ENCODE results near the gene TGFB1I1.

Gene TGFB1I1

DNA sequence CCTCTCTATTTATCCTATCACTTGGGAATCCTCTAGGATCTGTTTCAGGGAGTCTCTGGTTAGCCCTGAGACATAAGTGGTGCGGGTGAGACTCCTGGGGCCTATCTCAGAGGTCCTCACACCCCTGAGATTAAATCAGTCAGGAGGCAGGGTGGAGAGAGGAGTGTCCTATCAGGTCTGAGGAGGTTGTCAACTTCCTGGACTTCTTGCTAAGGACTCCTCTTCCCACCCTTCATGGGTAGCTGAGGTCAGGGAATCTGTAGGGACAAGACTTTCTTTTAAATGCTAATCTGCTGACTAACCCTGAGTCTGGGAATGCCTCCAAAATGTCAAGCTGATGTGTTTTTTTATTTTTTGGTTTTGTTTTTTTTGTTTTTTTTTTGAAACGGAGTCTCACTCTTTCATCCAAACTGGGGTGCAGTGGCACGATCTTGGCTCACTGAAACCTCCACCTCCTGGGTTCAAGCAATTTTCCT is 19.3 kb upstream of the TGFB1I1 start:
- no peak for DNase-seq (ENCODE audit: low spot score)

DNA sequence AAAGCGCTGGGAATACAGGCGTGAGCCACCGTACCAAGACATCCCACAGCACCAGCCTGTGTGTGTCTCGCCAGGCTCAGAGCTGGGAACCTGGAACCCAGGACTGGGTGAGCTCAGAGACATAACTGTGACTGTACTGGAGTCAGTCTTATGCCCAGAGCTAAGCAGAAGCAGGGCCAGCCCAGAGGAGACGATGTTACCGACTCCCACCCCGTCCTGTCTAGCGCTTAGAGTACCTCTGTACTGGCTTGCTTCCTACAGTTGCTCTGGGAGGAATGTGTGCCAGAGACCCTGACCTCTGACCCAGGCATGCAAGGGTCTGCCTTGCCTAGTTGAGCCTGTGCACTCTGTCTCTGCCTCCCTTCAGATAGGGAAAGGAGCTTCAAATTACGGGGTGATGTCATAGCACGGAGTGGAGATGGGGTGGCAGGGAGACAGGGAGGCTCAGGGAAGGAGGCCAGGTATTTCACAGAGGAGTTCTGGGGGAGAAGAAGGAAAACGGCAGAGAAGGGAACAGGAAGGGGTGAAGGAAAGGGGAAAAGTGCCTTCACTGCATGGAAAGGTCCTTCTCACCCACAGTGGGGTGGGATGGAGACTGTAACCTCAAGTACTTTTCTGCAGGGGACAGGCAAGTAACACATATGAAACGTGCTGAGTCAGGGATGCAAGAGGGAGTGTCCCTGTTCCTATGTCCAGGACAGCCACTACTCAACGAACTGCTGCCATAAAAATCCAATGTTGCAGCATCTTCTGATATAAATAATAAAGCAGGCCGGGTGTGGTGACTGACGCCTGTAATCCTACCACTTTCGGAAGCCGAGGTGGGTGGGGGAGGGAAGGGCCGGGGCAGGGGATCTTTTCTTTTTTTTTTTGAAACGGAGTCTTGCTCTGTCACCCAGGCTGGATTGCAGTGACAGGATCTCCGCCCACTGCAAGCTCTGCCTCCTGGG is 18.4 kb upstream of the TGFB1I1 start:
- DNase-seq (ENCODE audit: low spot score), result no peak

DNA sequence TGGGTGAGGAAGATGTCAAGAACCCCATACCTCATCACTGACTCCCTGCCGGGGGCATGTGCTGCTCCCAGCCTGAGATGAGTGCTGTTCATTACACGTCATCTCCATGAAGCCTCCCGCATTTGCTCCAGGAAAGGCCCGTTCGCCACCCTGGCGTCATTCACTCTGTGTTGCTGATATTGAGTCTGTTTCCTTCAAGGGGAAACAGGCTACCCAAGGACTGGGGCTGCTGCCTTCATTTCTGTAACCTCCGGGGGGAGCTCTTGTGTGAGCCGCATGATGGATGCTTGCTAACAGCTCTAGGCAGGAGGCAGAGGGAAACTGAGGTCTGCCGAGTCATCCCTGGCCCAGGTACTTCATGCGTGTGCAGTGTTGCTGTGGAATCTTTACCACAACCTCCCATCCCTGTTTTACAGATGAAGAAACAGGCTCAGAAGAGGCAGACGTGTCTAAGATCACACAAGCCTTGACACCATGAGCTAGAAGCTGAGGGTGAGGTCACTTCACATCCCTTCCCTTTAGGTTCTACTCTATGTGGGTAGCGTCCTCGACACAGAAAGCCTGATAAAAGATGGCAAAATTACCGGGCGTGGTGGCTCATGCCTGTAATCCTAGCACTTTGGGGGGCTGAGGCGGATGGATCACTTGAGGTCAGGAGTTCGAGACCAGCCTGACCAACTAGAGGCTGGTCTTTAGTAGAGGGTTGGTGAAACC is 16.2 kb upstream of the TGFB1I1 start:
- peak; percentile 5 for DNase-seq (ENCODE audit: low spot score)

DNA sequence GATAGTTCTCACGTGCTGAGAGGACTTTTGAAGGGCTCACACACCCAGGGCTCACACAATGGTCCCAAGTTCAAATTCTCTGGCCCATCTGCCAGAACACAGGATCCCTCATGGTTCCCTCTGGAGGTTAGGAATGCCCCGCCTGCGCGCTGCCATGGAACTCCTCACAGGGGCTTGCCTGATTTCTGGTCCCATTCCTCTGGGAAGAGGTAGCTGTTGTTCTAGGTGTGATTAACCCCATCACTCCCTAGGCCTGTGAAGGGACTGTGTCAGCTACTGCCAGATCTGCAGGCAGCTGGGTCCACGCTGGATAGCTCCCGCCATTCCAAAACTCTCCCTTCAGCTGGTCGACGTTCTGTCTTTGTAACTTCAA is 15.0 kb upstream of the TGFB1I1 start:
- DNase-seq (ENCODE audit: low spot score), result no peak

DNA sequence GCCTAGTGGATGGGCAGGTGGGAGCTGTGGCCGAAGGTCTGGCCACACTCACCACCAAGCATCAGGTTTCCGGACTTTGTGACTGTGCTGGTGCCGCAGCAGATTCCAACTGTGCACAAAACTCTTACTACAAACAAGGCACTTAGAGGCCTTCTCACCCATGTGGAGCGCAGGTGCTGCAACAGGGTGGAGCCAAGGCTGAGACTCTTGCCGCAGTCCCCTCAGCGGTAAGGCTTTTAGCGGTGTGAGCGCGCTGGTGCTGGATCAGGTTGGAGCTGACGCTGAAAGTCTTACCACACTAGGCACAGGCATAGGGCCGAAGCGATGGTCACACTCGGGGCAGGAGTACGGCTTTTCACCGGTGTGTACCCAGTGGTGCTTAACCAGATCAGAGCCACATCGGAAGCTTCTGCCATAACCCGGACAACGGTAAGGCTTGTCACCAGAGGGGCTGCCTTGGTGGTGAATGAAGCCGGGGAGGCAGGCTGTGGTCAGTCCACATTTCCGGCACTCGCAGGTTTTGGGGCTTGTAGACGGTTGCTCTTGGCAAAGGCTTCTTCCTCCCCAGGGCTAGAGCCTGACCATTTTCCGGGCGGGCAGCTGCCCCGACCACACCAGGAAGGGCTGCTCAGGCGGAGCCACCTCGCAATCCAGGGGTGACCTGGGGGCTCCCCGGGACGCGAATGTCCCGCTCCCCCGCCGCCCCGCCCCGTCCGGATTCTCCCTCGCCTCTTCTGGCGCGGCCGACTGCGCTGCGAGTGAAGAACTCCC is 13.7 kb upstream of the TGFB1I1 start:
- DNase-seq (ENCODE audit: low spot score), result peak; percentile 49

DNA sequence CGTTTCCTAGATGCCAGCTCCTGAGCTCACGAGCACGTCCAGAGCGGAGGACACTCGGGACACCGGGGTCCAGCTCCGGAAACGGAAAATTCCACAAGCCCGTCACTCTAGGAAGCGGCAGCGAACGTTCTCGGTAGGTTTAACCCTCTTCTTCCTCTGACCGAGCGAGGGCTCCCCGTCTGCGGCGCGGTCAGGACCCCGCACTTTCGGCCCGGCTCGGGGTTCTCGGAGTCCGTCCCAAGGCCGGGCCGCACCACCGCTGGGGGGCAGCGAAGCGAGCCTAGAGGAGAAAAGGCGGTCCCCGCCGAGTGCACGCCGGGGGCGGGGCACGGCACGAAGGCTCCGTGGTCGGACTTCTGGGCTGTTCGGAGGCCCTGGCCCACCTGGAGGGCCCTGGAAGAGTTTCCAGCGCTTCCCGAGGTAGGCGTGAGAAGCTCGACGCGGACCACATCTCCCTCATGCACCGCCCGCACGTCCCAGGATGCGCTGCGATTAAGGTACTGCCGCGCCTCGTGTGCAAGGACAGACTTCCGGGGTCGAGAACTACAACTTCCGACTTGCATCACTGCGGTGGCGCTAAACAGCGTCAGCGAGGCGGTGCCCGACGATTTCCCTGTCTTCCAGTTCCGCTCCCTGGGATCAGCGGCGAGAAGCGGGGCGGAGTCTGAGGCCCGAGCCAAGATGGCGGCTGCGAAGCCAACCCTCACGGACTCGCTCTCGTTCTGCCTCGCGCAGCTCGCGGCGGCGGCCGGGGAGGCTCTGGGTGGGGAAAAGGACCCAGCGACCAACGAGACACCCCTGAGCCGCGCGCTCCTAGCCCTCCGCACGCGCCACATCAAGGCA is 12.9 kb upstream of the TGFB1I1 start, which contains the start of gene ARMC5:
ARMC5 (plus strand) TSS at position 658 of the 843 bp plus-strand sequence; CDS start at position 682, 24 bp downstream.
- DNase-seq (ENCODE audit: low spot score), result peak; percentile 93

- peak; percentile 98 for DNase-seq (ENCODE audit: low spot score)
Observed at GRCh38 chr16:31459687-31460581, 12.0 kb upstream of the TGFB1I1 start.

GRCh38 chr16:31460582-31461002 is 11.4 kb upstream of the TGFB1I1 start:
- no peak for DNase-seq (ENCODE audit: low spot score)

GRCh38 chr16:31461201-31461920 is 10.6 kb upstream of the TGFB1I1 start:
- DNase-seq (ENCODE audit: low spot score), result no peak

DNA sequence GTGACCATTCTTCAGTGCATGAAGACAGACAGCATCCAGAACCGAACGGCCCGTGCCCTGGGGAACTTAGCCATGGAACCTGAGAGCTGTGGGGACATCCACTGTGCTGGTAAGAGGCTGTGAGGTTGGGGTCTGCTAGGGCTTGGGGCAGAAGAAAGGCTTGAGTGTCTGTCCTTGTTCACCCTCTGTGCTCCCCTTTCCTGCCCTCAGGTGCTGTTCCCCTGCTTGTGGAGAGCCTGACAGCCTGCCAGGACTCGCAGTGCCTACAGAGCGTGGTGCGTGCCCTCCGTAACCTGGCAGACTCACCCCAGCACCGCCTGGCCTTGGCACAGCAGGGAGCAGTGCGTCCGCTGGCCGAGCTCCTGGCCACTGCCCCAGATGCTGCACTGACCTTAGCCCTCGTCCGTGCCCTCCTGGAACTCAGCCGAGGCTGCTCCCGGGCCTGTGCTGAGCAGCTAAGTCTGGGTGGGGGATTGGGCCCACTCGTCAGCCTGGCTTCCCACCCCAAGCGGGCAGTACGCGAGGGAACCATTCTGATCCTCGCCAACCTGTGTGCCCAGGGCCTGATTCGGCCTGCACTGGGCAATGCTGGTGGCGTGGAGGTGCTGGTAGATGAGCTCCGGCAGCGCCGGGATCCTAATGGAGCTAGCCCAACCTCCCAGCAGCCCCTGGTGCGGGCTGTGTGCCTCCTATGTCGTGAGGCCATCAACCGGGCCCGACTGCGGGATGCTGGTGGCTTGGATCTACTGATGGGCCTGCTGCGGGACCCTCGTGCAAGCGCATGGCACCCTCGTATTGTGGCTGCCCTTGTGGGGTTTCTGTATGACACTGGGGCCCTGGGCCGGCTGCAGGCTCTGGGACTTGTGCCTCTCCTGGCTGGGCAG is 9.8 kb upstream of the TGFB1I1 start:
- no peak for DNase-seq (ENCODE audit: low spot score)

DNA sequence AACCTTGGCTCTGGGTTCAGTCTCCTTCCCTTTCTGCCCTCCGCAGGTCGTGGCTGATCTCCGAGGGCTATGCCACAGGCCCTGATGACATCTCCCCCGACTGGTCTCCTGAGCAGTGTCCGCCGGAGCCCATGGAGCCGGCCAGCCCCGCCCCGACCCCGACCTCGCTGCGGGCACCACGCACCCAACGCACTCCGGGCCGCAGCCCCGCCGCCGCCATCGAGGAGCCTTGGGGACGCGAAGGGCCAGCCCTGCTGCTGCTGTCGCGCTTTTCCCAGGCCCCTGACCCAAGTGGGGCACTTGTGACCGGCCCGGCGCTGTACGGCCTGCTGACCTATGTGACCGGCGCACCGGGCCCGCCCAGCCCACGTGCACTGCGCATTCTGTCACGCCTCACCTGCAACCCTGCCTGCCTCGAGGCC is 7.6 kb upstream of the TGFB1I1 start:
- DNase-seq (ENCODE audit: low spot score), result no peak

- DNase-seq (ENCODE audit: low spot score), result no peak
Observed at GRCh38 chr16:31464781-31465260, 7.1 kb upstream of the TGFB1I1 start.

GRCh38 chr16:31465788-31466370 is 6.1 kb upstream of the TGFB1I1 start:
- DNase-seq (ENCODE audit: low spot score), result no peak

GRCh38 chr16:31466381-31466841 is 5.5 kb upstream of the TGFB1I1 start:
- DNase-seq (ENCODE audit: low spot score), result no peak

DNA sequence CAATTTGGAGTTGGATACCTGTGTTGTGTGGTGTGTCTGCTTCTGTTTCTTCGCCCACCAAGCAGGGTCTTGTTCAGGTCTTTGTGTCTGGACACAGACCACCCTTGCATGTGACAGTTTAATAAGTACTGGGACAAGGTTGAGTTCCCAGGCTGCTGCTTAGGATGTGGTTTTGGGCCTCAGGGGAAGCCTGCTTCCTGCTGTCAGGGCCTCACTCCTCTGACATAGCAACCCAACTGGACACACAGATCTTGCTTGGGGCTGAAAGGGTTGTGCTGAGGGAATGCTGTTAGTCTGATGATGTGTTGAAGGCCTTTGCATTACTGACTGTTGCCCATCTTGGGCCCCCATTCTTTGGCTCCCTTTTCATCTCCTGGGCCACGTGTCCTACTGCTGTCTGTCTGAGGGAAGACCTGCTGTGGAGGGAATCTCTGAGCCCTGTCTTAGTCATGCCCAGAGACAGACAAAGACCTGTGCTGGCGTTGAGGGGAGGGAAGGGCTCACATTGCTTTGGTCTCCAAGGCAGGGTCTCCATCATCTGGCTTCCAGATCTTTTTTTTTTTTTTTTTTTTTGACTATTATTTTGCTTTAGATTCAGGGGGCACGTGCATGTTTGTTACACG is 4.7 kb upstream of the TGFB1I1 start:
- DNase-seq (ENCODE audit: low spot score), result peak; percentile 58

- no peak for DNase-seq (ENCODE audit: low spot score)
Observed at GRCh38 chr16:31467858-31468257, 4.1 kb upstream of the TGFB1I1 start.

GRCh38 chr16:31470615-31471014 is 1.3 kb upstream of the TGFB1I1 start:
- DNase-seq (ENCODE audit: low spot score), result no peak

Data from germinal center (tissue), 1 donor.